ENCODE results near the gene LRRC15. TPM values are rescaled to one million over a fixed set of nuclear protein-coding genes. Genes with fewer than 3 reads are reported as not detected.

Gene LRRC15
- total RNA-seq, 2 donors from 2014 or later: 1.1 TPM; not detected in 1

DNA sequence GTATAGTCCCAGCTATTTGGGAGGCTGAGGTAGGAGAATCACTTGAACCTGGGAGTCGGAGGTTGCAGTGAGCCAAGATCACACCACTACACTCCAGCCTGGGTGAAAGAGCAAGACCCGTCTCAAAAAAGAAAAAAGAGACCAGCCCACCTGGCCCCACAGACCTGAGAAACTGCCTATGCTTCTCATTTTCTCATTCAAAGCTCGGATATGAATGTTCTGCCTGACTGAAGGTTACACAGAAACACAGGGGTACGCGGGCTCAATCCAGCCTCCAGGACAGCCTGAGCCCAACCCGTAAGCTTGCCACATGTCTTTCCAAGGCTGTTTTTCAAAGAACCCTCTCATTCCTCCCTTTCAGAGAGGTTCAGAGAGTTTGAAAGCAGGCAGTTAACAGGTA is 9.7 kb upstream of the LRRC15 start:
- Histone ChIP-seq H3K4me3 (no peak overlapping the region), H3K27ac (no peak overlapping the region), H3K9me3 (no peaks in the 10 kb centered on the region), H3K4me1 (replicated peaks) (no peaks in the 10 kb centered on the region), H3K27me3 (replicated peaks; ENCODE audit: insufficient read depth) (no peaks in the 10 kb centered on the region), H3K36me3 (no peaks in the 10 kb centered on the region)
- TF ChIP-seq POLR2AphosphoS5 (IDR thresholded peaks at IDR 0.05) (no peak), POLR2A (IDR thresholded peaks at IDR 0.05) (no peak)
- TF ChIP-seq, protein P1, sequence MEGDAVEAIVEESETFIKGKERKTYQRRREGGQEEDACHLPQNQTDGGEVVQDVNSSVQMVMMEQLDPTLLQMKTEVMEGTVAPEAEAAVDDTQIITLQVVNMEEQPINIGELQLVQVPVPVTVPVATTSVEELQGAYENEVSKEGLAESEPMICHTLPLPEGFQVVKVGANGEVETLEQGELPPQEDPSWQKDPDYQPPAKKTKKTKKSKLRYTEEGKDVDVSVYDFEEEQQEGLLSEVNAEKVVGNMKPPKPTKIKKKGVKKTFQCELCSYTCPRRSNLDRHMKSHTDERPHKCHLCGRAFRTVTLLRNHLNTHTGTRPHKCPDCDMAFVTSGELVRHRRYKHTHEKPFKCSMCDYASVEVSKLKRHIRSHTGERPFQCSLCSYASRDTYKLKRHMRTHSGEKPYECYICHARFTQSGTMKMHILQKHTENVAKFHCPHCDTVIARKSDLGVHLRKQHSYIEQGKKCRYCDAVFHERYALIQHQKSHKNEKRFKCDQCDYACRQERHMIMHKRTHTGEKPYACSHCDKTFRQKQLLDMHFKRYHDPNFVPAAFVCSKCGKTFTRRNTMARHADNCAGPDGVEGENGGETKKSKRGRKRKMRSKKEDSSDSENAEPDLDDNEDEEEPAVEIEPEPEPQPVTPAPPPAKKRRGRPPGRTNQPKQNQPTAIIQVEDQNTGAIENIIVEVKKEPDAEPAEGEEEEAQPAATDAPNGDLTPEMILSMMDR (IDR thresholded peaks at IDR 0.05): no peak
- WGBS: 90% methylated on average over 6 of the region's 6 CpGs
- DNase-seq (ENCODE audit: low spot score): no peak
- intact Hi-C loops (cut with DNase I): no loop called here

DNA sequence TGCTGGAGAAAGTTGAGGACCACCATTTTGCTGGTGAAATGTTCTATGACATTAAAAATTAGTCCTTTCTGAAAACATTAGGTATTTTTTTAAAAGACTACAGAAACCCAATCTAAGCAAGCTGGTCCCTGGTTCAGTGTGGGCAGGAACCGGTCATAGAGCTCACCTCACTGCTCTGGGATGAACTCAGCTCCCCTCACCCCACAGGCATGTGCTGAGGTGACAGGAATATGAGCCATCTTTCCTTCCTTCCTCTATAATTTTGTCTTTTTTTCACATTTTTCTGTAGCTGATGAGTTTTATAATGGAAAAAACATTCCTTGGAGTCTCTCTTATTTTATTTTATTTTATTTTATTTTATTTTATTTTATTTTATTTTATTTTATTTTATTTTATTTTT is 8.2 kb upstream of the LRRC15 start:
- H3K27ac ChIP-seq: no peak overlapping the region
- intact Hi-C loops (cut with DNase I): no loop called here
- H3K36me3 ChIP-seq: no peaks in the 10 kb centered on the region
- no peak for DNase-seq (ENCODE audit: low spot score)
- H3K9me3 ChIP-seq: no peaks in the 10 kb centered on the region
- no peaks in the 10 kb centered on the region for H3K4me1 ChIP-seq (replicated peaks)
- WGBS: 95% methylated on average over 1 of the region's 1 CpG
- H3K27me3 ChIP-seq (replicated peaks; ENCODE audit: insufficient read depth): no peaks in the 10 kb centered on the region
- TF ChIP-seq POLR2AphosphoS5 (IDR thresholded peaks at IDR 0.05) (no peak), POLR2A (IDR thresholded peaks at IDR 0.05) (no peak)
- TF ChIP-seq, protein P1 (IDR thresholded peaks at IDR 0.05): no peak
- H3K4me3 ChIP-seq: no peak overlapping the region

DNA sequence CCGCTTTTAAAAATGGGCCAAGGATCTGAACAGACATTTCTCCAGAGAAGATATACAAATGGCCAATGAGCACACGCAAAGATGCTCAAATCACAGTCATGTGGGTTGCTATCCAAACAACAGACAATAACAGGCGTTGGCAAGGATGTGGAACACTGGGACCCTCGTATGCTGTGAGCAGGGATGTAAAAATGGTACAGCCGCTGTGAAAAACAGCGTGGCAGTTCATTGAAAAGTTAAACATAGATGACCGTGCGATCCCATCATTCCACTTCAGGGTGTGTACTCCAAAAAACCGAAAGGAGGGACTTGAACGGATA is 6.7 kb upstream of the LRRC15 start:
- H3K4me3 ChIP-seq: no peak overlapping the region
- no peak for DNase-seq (ENCODE audit: low spot score)
- no peaks in the 10 kb centered on the region for H3K36me3 ChIP-seq
- H3K27ac ChIP-seq: no peak overlapping the region
- H3K9me3 ChIP-seq: no peaks in the 10 kb centered on the region
- TF ChIP-seq POLR2A (IDR thresholded peaks at IDR 0.05) (no peak), POLR2AphosphoS5 (IDR thresholded peaks at IDR 0.05) (no peak)
- TF ChIP-seq, protein P1 (IDR thresholded peaks at IDR 0.05): no peak
- whole genome bisulfite sequencing: 80% methylated on average over 10 of the region's 10 CpGs
- no peaks in the 10 kb centered on the region for H3K4me1 ChIP-seq (replicated peaks)
- intact Hi-C loops (cut with DNase I): no loop called here
- no peaks in the 10 kb centered on the region for H3K27me3 ChIP-seq (replicated peaks; ENCODE audit: insufficient read depth)

DNA sequence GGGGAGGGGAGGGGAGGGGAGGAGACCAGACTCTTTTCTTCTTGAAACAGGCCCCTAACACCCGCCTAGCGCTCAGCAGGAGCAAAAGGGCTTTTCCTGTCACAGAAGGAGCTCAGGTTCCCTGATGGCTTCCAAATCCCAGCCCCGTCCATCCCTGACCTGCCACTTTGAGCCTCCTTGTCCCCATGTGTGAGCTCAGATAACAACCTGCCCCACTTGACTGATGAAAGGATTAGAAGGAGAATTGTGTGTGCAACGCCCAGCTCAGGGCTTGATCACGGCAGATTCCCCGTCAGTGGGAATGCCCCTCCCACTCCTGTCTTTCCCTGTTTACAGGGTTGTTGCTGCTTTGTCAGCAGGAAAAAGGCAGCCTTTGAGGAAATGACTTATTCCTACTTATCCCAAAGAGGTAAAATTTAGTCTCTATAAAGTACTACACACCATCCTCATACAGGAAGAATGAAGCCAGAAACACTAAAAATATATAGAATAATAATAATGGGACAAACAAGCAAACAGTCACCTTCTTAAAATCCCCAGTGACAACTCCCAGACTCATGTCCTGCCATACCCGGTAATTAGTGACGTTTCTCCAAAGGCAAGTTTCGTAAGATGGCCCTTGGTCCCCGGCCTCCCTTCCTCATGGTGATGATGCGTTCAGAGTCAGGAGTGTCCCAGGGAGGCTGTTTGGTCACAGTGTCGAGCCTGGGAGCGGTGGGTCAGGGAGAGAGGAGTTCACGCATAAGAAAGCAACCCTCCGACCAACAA is 6.1 kb upstream of the LRRC15 start:
- H3K4me1 ChIP-seq (replicated peaks): no peaks in the 10 kb centered on the region
- no peak for DNase-seq (ENCODE audit: low spot score)
- H3K27ac ChIP-seq: no peak overlapping the region
- TF ChIP-seq POLR2A (IDR thresholded peaks at IDR 0.05): no peak
- TF ChIP-seq POLR2AphosphoS5 (IDR thresholded peaks at IDR 0.05): no peak
- TF ChIP-seq, protein P1 (IDR thresholded peaks at IDR 0.05): no peak
- intact Hi-C loops (cut with DNase I): no loop called here
- H3K9me3 ChIP-seq: no peaks in the 10 kb centered on the region
- no peaks in the 10 kb centered on the region for H3K27me3 ChIP-seq (replicated peaks; ENCODE audit: insufficient read depth)
- no peaks in the 10 kb centered on the region for H3K36me3 ChIP-seq
- H3K4me3 ChIP-seq: no peak overlapping the region
- 52% methylated on average over 15 of the region's 15 CpGs for WGBS

DNA sequence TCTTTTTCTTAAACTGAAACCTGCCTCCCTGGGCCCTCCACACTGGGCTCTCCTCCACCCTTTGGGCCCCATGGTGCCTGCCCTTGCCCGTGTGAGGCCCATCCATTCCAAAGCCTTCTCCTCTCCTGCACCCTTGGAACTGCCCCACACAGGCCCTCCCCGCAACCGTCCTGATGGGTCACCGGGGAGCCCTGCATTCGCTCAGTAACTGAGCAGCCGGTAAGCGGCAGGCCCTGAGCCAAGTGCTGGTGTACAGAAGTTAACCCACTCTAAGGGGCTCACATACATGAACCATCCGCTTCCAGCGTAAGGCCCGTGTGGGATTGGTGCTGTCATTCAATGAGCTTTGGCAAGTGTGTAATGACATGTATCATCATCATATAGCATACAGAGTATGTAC is 5.4 kb upstream of the LRRC15 start:
- Histone ChIP-seq H3K36me3 (no peaks in the 10 kb centered on the region), H3K27ac (no peak overlapping the region), H3K27me3 (replicated peaks; ENCODE audit: insufficient read depth) (no peaks in the 10 kb centered on the region), H3K4me3 (no peak overlapping the region), H3K9me3 (no peaks in the 10 kb centered on the region), H3K4me1 (replicated peaks) (no peaks in the 10 kb centered on the region)
- no peak for DNase-seq (ENCODE audit: low spot score)
- no peak for TF ChIP-seq POLR2AphosphoS5 (IDR thresholded peaks at IDR 0.05)
- TF ChIP-seq, protein P1 (IDR thresholded peaks at IDR 0.05): no peak
- no peak for TF ChIP-seq POLR2A (IDR thresholded peaks at IDR 0.05)
- 81% methylated on average over 10 of the region's 10 CpGs for WGBS
- intact Hi-C loops (cut with DNase I): no loop called here
